Measurements from ENCODE around the gene ATG2A.
A peak's percentile ranks its signal among the peaks of the same experiment; 100 is the strongest.

The ATG2A gene

GRCh38 chr11:64929625-64930024 is 12.6 kb upstream of the ATG2A start:
- H3K9me3 ChIP-seq (ENCODE audit: severe bottlenecking) = no peaks in the 10 kb centered on the region
- no peak overlapping the region for H3K27ac ChIP-seq
- TF ChIP-seq CTCF (IDR thresholded peaks at IDR 0.05; ENCODE audit: low read depth, low read length) = no peak
- no peak for DNase-seq
- peaks cover 13% of the 10 kb centered on the region for H3K36me3 ChIP-seq
- no peak overlapping the region for H3K4me3 ChIP-seq (ENCODE audit: low read depth, low read length)
- H3K27me3 ChIP-seq (ENCODE audit: insufficient read depth, low read depth, severe bottlenecking) = no peaks in the 10 kb centered on the region

- H3K27ac ChIP-seq = no peak overlapping the region
- H3K27me3 ChIP-seq (ENCODE audit: insufficient read depth, low read depth, severe bottlenecking) = no peaks in the 10 kb centered on the region
- DNase-seq = no peak
- TF ChIP-seq CTCF (IDR thresholded peaks at IDR 0.05; ENCODE audit: low read depth, low read length) = no peak
- H3K4me3 ChIP-seq (ENCODE audit: low read depth, low read length) = no peak overlapping the region
- no peaks in the 10 kb centered on the region for H3K9me3 ChIP-seq (ENCODE audit: severe bottlenecking)
- peaks cover 13% of the 10 kb centered on the region for H3K36me3 ChIP-seq
Observed at GRCh38 chr11:64928957-64929356, 11.9 kb upstream of the ATG2A start.

GRCh38 chr11:64926689-64927088 is 9.7 kb upstream of the ATG2A start:
- no peak for DNase-seq
- no peaks in the 10 kb centered on the region for H3K9me3 ChIP-seq (ENCODE audit: severe bottlenecking)
- no peak overlapping the region for H3K27ac ChIP-seq
- peaks cover 6% of the 10 kb centered on the region for H3K36me3 ChIP-seq
- no peak for TF ChIP-seq CTCF (IDR thresholded peaks at IDR 0.05; ENCODE audit: low read depth, low read length)
- H3K27me3 ChIP-seq (ENCODE audit: insufficient read depth, low read depth, severe bottlenecking) = no peaks in the 10 kb centered on the region
- H3K4me3 ChIP-seq (ENCODE audit: low read depth, low read length) = no peak overlapping the region

- Histone ChIP-seq H3K27ac (no peak overlapping the region), H3K27me3 (ENCODE audit: insufficient read depth, low read depth, severe bottlenecking) (no peaks in the 10 kb centered on the region), H3K9me3 (ENCODE audit: severe bottlenecking) (no peaks in the 10 kb centered on the region), H3K4me3 (ENCODE audit: low read depth, low read length) (peak overlapping the region; percentile 71; the same call in 1 of the 2 replicates), H3K36me3 (peaks cover 3% of the 10 kb centered on the region; the same call in 1 of the 2 replicates)
- no peak for TF ChIP-seq CTCF (IDR thresholded peaks at IDR 0.05; ENCODE audit: low read depth, low read length)
- no peak for DNase-seq
Observed at GRCh38 chr11:64925536-64926436, 8.8 kb upstream of the ATG2A start.

GRCh38 chr11:64924910-64925284 is 7.9 kb upstream of the ATG2A start:
- Histone ChIP-seq H3K4me3 (ENCODE audit: low read depth, low read length) (peak overlapping the region; percentile 71), H3K27ac (peak overlapping the region; percentile 85), H3K36me3 (no peaks in the 10 kb centered on the region), H3K9me3 (ENCODE audit: severe bottlenecking) (no peaks in the 10 kb centered on the region), H3K27me3 (ENCODE audit: insufficient read depth, low read depth, severe bottlenecking) (no peaks in the 10 kb centered on the region)
- TF ChIP-seq CTCF (IDR thresholded peaks at IDR 0.05; ENCODE audit: low read depth, low read length) = no peak
- peak; percentile 26 for DNase-seq
